Suprapubic skin (tissue), 4 donors: ENCODE data around the gene IFI27L2. TPM values are rescaled to one million over a fixed set of nuclear protein-coding genes. Genes with fewer than 3 reads are reported as not detected.

Source experiments
- DNase-seq, 2 donors: peaks; one replicate each; pipeline ENCODE4 v3.0.0-alpha.2; 2019; ENCODE audit warnings: low spot score in 2 of 2
- H3K27ac ChIP-seq: fragments of 200-600 bp; sonication (generic); one replicate; pipeline ENCODE4 v1.5.1; 2019
- H3K27me3 ChIP-seq: fragments of 200-600 bp; sonication (generic); one replicate; pipeline ENCODE4 v1.5.1; 2019
- H3K36me3 ChIP-seq: fragments of 200-600 bp; sonication (generic); one replicate; pipeline ENCODE4 v1.5.1; 2019
- H3K4me1 ChIP-seq: fragments of 200-600 bp; sonication (generic); one replicate; pipeline ENCODE4 v1.5.1; 2019
- H3K4me3 ChIP-seq: fragments of 200-600 bp; sonication (generic); one replicate; pipeline ENCODE4 v1.5.1; 2019; ENCODE audit warnings: mild to moderate bottlenecking
- H3K9me3 ChIP-seq: fragments of 200-600 bp; sonication (generic); one replicate; pipeline ENCODE4 v1.5.1; 2019
- EP300 ChIP-seq: sonication (generic); formaldehyde crosslinking; IDR thresholded peaks from one replicate; pipeline ENCODE4 v1.6.1; 2017; ENCODE audit warnings: antibody characterized with exemption
- POLR2A ChIP-seq, 2 donors: fragments of 450-650 bp; IDR thresholded peaks; one replicate each; pipeline ENCODE4 v1.6.1; 2017; ENCODE audit warnings: antibody characterized with exemption in 2 of 2, mild to moderate bottlenecking in 2 of 2, moderate library complexity in 2 of 2
- POLR2AphosphoS5 ChIP-seq, 3 donors: sonication (generic); formaldehyde crosslinking; IDR thresholded peaks; one replicate each; pipeline ENCODE4 v1.6.1; 2017; ENCODE audit warnings: antibody characterized with exemption in 3 of 3
- WGBS: methylation state at CpG from one replicate; pipeline ENCODE4 v1.1.5; 2018; 5-methylcytosine and 5-hydroxymethylcytosine counted together
- total RNA-seq, 4 donors: library from RNA; depleted of rRNA; stranded (reverse); fragments of >200 nt; gene quantifications; one replicate each; pipeline ENCODE4 v1.1.0, GENCODE V29; 2016
- TF ChIP-seq, protein P1 (sequence below), 2 donors: fragments of 200-600 bp in 1 of 2; fragments of 450-650 bp in 1 of 2; sonication (generic) in 1 of 2; IDR thresholded peaks; one replicate each; pipeline ENCODE4 v1.5.1; 2016 to 2019; ENCODE audit warnings: antibody characterized with exemption in 2 of 2, mild to moderate bottlenecking in 1 of 2, moderate library complexity in 1 of 2

IFI27L2 gene
- total RNA-seq, 4 donors from 2014 or later = 29.9 to 87.6 (median 61.1) TPM

DNA sequence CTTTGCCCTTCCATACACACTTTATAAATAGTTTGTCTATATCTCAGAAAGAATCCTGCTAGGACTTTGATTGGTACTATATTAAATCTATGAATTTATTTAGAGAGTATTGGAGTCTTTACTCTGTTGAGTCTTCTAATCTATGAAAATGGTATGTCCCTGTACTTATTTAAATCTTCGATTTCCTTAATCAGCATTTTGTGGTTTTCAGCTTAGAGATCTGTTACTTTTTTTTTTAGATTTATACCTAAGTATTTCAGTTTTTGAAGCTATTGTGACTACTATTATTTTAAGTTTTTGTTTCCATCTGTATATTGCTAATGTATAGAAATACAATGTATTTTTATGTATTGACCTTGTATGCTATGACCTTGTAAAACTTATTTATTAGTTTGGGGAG lies 13.4 kb upstream of the IFI27L2 start:
- no peak overlapping the region for H3K4me3 ChIP-seq
- no peaks in the 10 kb centered on the region for H3K36me3 ChIP-seq
- H3K9me3 ChIP-seq = no peaks in the 10 kb centered on the region
- H3K27me3 ChIP-seq = no peaks in the 10 kb centered on the region
- WGBS = 95% methylated on average over 1 of the region's 1 CpG
- no peak for DNase-seq
- no peak overlapping the region for H3K27ac ChIP-seq
- TF ChIP-seq, protein P1, sequence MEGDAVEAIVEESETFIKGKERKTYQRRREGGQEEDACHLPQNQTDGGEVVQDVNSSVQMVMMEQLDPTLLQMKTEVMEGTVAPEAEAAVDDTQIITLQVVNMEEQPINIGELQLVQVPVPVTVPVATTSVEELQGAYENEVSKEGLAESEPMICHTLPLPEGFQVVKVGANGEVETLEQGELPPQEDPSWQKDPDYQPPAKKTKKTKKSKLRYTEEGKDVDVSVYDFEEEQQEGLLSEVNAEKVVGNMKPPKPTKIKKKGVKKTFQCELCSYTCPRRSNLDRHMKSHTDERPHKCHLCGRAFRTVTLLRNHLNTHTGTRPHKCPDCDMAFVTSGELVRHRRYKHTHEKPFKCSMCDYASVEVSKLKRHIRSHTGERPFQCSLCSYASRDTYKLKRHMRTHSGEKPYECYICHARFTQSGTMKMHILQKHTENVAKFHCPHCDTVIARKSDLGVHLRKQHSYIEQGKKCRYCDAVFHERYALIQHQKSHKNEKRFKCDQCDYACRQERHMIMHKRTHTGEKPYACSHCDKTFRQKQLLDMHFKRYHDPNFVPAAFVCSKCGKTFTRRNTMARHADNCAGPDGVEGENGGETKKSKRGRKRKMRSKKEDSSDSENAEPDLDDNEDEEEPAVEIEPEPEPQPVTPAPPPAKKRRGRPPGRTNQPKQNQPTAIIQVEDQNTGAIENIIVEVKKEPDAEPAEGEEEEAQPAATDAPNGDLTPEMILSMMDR (IDR thresholded peaks at IDR 0.05) = no peak
- TF ChIP-seq POLR2AphosphoS5 (IDR thresholded peaks at IDR 0.05) = no peak
- TF ChIP-seq EP300 = no peak
- no peak for TF ChIP-seq POLR2A (IDR thresholded peaks at IDR 0.05)
- H3K4me1 ChIP-seq = no peaks in the 10 kb centered on the region

DNA sequence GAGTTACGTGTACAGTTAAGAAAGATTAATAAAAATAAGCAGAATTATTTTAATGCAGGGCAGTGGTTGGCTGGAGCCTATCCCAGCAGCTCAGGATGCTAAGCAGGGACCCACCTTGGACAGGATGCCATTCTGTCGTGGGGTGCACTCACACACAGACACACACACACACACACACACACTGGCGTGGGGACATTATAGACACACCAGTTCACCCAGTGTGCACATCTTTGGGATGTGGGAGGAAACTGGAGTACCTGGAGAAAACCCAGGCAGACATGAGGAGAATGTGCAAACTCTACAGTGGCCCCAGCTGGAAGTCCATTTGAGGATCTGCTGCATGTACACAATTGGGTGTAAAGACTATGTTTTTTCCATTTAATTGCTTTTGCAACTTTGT lies 12.8 kb upstream of the IFI27L2 start:
- no peak for DNase-seq
- H3K9me3 ChIP-seq = no peaks in the 10 kb centered on the region
- WGBS = 76% methylated on average over 3 of the region's 3 CpGs
- H3K4me1 ChIP-seq = no peaks in the 10 kb centered on the region
- H3K27me3 ChIP-seq = no peaks in the 10 kb centered on the region
- no peak overlapping the region for H3K4me3 ChIP-seq
- H3K27ac ChIP-seq = no peak overlapping the region
- H3K36me3 ChIP-seq = no peaks in the 10 kb centered on the region
- no peak for TF ChIP-seq EP300

DNA sequence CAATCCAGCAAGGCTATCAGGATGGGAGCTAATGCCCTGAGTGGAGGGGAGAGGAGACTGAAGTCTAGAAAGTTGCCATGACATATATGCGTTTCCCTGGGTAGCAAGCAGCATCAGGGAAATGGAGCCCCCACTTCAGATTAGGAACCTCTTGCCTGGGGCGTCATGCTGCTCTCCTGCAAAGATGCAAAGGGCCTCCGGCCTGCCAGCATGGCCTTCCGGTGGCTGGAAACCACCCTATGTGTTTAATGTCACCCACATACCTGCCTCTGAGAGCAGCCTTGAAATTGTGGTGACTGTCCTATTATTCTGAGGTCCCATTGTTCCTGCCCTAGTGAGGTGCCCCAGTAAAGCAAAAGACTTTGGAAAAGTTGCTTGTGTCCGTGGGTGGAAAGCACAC lies 10.0 kb upstream of the IFI27L2 start:
- H3K4me3 ChIP-seq = no peak overlapping the region
- H3K4me1 ChIP-seq = no peaks in the 10 kb centered on the region
- no peaks in the 10 kb centered on the region for H3K9me3 ChIP-seq
- H3K27ac ChIP-seq = no peak overlapping the region
- H3K27me3 ChIP-seq = no peaks in the 10 kb centered on the region
- no peak for DNase-seq
- 79% methylated on average over 5 of the region's 5 CpGs for WGBS
- no peak for TF ChIP-seq POLR2AphosphoS5 (IDR thresholded peaks at IDR 0.05)
- TF ChIP-seq EP300 = no peak
- TF ChIP-seq, protein P1 (IDR thresholded peaks at IDR 0.05) = no peak
- TF ChIP-seq POLR2A (IDR thresholded peaks at IDR 0.05) = no peak
- no peaks in the 10 kb centered on the region for H3K36me3 ChIP-seq

DNA sequence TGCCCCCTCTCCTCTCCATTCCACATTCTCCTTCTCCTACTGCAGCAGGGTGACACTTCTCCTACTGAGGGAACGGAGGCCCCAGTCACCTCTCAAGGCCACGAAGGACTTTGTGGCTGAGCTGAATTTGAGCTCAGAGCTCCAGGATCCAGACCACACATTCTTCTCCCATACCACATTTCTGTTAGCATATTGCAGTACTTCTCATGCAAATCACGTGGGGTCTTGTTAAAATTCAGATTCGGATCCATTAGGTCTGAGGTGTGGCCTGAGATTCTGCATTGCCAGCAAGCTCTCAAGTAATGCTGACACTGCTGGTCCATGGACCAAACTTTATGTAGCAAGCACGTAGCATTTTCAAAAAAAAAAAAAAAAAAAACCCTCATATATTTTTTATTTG lies 9.6 kb upstream of the IFI27L2 start:
- Histone ChIP-seq H3K27me3 (no peaks in the 10 kb centered on the region), H3K36me3 (no peaks in the 10 kb centered on the region), H3K27ac (no peak overlapping the region), H3K9me3 (no peaks in the 10 kb centered on the region), H3K4me1 (no peaks in the 10 kb centered on the region), H3K4me3 (no peak overlapping the region)
- DNase-seq = no peak
- 75% methylated on average over 5 of the region's 5 CpGs for WGBS
- TF ChIP-seq, protein P1 (IDR thresholded peaks at IDR 0.05) = no peak
- no peak for TF ChIP-seq POLR2A (IDR thresholded peaks at IDR 0.05)

DNA sequence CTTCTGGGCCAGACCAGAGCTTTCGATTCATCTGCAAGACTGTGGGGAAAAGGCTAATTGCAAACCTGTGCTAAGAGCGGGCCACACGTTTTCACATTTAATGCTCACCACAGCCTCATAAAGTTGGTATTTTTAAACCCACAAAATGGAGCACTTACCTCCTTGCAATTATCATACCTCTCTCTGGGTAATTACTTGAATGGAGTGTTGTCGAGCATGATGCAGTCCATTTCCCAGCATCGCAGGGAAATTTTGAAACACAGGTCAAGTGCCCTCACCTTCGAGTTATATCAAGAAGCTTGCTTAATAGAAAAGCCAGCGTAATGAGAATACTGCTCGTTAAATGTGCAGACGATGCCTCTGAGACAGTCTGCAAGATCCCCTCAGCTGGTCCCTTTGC lies 8.8 kb upstream of the IFI27L2 start:
- no peaks in the 10 kb centered on the region for H3K36me3 ChIP-seq
- H3K27ac ChIP-seq = no peak overlapping the region
- H3K4me3 ChIP-seq = no peak overlapping the region
- no peaks in the 10 kb centered on the region for H3K27me3 ChIP-seq
- H3K9me3 ChIP-seq = no peaks in the 10 kb centered on the region
- TF ChIP-seq POLR2AphosphoS5 (IDR thresholded peaks at IDR 0.05) (no peak), EP300 (no peak), POLR2A (IDR thresholded peaks at IDR 0.05) (no peak)
- TF ChIP-seq, protein P1 (IDR thresholded peaks at IDR 0.05) = no peak
- no peaks in the 10 kb centered on the region for H3K4me1 ChIP-seq
- 91% methylated on average over 9 of the region's 9 CpGs for WGBS
- DNase-seq = no peak

DNA sequence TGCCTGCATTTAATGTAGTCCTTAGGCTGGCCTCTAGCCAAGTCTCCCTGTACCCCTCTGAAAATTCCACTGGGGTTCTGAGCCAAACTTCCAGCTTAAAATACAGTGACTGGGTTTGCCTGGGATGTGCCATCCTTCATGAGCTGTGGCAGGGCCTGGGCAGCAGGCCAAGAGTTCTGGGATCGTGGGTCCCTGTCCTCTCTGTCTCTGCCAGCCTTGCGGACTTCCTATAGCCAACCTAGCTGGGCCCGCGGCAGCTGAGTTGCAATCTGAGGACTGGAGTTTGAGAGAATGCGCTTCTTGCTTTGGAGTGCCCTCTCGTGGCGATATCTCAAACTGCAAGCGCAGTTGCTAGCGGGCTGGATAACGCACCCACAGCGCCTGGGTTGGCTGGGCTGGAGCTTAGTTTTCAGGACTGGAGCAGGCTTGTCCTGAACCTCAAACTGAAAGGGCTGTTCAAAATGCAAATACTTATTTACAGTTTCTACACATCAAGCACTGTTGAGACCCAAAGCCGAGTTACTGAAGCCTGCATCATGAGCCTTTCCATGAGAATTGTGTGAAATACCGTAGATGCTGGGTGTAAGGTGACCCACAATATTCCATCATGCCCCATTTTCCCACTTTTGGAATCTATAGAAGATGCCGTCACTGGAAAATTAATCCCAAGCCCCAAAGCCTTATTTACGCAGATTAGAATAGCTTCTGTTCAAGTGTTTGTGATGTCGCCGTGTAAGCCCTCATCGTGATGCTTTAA lies 7.3 kb upstream of the IFI27L2 start:
- TF ChIP-seq POLR2AphosphoS5 (IDR thresholded peaks at IDR 0.05) (no peak), EP300 (no peak), POLR2A (IDR thresholded peaks at IDR 0.05) (no peak)
- TF ChIP-seq, protein P1 (IDR thresholded peaks at IDR 0.05) = peak; percentile 91 to 98
- DNase-seq = peak; percentile 92 to 93
- WGBS = 32% methylated on average over 18 of the region's 18 CpGs

More for the DNA sequence above, 7.3 kb upstream of the IFI27L2 start:
- H3K36me3 ChIP-seq = no peaks in the 10 kb centered on the region
- no peak overlapping the region for H3K27ac ChIP-seq
- no peaks in the 10 kb centered on the region for H3K9me3 ChIP-seq
- H3K4me1 ChIP-seq = no peaks in the 10 kb centered on the region
- H3K4me3 ChIP-seq = no peak overlapping the region
- H3K27me3 ChIP-seq = no peaks in the 10 kb centered on the region
